Coronary artery (tissue), 2 donors: Measurements from ENCODE around the gene FGF23.

Source experiments
- DNase-seq: peaks from one replicate; pipeline ENCODE4 v3.0.0-alpha.2; 2017; ENCODE audit warnings: low spot score
- H3K27ac ChIP-seq, 2 donors: fragments of 200-600 bp; sonication (generic); one replicate each; pipeline ENCODE4 v1.5.1; 2016 to 2019
- H3K4me3 ChIP-seq: fragments of 200-600 bp; sonication (generic); 2 replicates; pipeline ENCODE4 v1.5.1; 2016; ENCODE audit warnings: mild to moderate bottlenecking, moderate library complexity
- CTCF ChIP-seq: fragments of 200-600 bp; sonication (generic); IDR thresholded peaks from one replicate; pipeline ENCODE4 v1.5.1; 2019; ENCODE audit warnings: antibody characterized with exemption

FGF23 gene

GRCh38 chr12:4331842-4332241 lies 47.7 kb downstream of the FGF23 start:
- Histone ChIP-seq H3K27ac (no peak overlapping the region), H3K4me3 (no peak overlapping the region)
- no peak for TF ChIP-seq CTCF
- no peak for DNase-seq

- H3K27ac ChIP-seq = no peak overlapping the region
- no peak overlapping the region for H3K4me3 ChIP-seq
- no peak for DNase-seq
- no peak for TF ChIP-seq CTCF
These were observed 48.3 kb downstream of the FGF23 start for GRCh38 chr12:4331221-4331620.

DNA sequence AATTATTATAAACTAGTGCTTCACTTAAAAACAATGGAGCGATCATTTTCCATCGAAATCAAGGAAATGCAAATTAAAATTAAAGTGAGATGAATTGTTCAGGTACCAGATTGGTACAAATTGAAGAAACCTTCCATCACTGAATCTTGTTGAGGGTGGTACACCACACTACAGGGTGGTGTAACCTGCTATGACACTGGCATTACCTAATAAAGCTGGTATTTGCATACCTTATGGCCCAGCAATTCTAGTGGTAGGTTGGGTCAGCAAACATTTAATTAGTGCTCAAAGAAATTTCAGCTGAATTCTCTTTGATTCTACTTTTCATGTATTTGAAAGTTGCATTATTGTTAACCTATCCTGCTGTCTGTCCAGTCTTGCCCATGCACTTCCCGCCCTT lies 49.3 kb downstream of the FGF23 start:
- Histone ChIP-seq H3K4me3 (no peak overlapping the region), H3K27ac (no peak overlapping the region)
- no peak for TF ChIP-seq CTCF
- DNase-seq = no peak

DNA sequence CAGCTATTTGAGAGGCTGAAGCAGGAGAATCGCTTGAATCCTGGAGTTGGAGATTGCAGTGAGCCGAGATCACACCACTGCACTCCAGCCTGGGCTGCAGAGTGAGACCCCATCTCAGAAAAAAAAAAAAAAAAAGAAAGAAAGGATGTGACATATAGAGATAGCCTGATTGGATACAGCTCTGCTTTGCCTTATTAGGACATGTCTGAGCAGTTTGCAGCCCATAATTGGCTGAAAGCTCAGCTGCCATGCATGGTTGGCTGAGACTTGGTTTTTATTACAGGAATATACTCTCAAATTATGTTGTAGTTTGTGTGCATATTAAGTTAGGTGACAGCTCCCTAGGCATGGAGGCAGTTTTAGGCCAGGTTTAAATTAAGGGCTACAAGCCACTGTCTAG lies 52.2 kb downstream of the FGF23 start:
- no peak overlapping the region for H3K4me3 ChIP-seq
- no peak overlapping the region for H3K27ac ChIP-seq
- no peak for TF ChIP-seq CTCF

DNA sequence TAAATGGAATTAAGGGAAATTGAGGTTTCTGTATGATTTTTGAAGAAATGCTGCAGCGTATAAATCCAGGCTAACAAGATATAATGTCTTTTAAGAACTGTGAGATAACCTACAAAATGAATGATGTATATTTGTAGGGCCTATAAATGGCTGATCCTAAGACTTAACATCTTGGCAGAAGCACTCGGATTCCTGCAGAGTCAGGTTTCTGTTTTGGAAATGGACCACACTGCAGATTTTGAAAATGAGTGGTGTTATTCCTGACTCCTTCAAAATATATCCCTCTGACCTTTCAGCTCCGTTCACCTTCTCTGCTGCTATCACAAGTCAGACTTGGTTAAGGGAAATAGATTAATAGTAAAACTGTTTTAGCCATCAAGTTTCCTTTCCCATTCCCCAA lies 53.5 kb downstream of the FGF23 start:
- no peak overlapping the region for H3K27ac ChIP-seq
- no peak for TF ChIP-seq CTCF

More for the DNA sequence above, 52.2 kb downstream of the FGF23 start:
- no peak for DNase-seq

GRCh38 chr12:4324366-4324765 lies 55.1 kb downstream of the FGF23 start:
- Histone ChIP-seq H3K27ac (no peak overlapping the region), H3K4me3 (no peak overlapping the region)
- no peak for DNase-seq
- no peak for TF ChIP-seq CTCF

More for the DNA sequence above, 53.5 kb downstream of the FGF23 start:
- no peak overlapping the region for H3K4me3 ChIP-seq
- no peak for DNase-seq

GRCh38 chr12:4323396-4323795 lies 56.1 kb downstream of the FGF23 start:
- DNase-seq = no peak
- TF ChIP-seq CTCF = no peak
- H3K27ac ChIP-seq = no peak overlapping the region

More at GRCh38 chr12:4323396-4323795, 56.1 kb downstream of the FGF23 start:
- H3K4me3 ChIP-seq = no peak overlapping the region
